Astrocyte (in vitro differentiated cells and primary cell): ENCODE measurements around the gene PROSER2. TPM values are rescaled to one million over a fixed set of nuclear protein-coding genes. Genes with fewer than 3 reads are reported as not detected.

Experiments used
- DNase-seq: peaks from one replicate; pipeline ENCODE4 v3.0.0-alpha.2; 2010; ENCODE audit warnings: low read depth
- FAIRE-seq: peaks from 2 replicates; lab custom pipeline; 2011; peaks lifted over from hg19 to GRCh38; lab: Jason Lieb, UNC
- H2AFZ ChIP-seq: 2 replicates; pipeline ENCODE4 v1.6.0; 2012; ENCODE audit warnings: low read depth, low read length, inconsistent platforms
- H3K27ac ChIP-seq: 2 replicates; pipeline ENCODE4 v1.5.1; 2011; ENCODE audit warnings: low read depth, low read length, inconsistent platforms
- H3K27me3 ChIP-seq: 2 replicates; pipeline ENCODE4 v1.6.0; 2011; ENCODE audit warnings: low read length, inconsistent platforms; ENCODE audit not compliant: insufficient read depth
- H3K36me3 ChIP-seq: 2 replicates; pipeline ENCODE4 v1.5.1; 2011; ENCODE audit warnings: low read length, inconsistent platforms; ENCODE audit not compliant: insufficient read depth
- H3K4me1 ChIP-seq: 2 replicates; pipeline ENCODE4 v1.5.1; 2011; ENCODE audit warnings: low read length, inconsistent platforms; ENCODE audit not compliant: insufficient read depth
- H3K4me2 ChIP-seq: 2 replicates; pipeline ENCODE4 v1.6.0; 2012; ENCODE audit warnings: low read length, inconsistent platforms
- H3K4me3 ChIP-seq: 2 replicates; pipeline ENCODE4 v1.5.1; 2011; ENCODE audit warnings: low read depth, mild to moderate bottlenecking, low read length, inconsistent platforms; ENCODE audit not compliant: insufficient read depth
- H3K79me2 ChIP-seq: 2 replicates; pipeline ENCODE4 v1.6.0; 2012; ENCODE audit warnings: mild to moderate bottlenecking, low read length, inconsistent platforms; ENCODE audit not compliant: insufficient read depth
- H3K9ac ChIP-seq: 2 replicates; pipeline ENCODE4 v1.6.0; 2012; ENCODE audit warnings: mild to moderate bottlenecking, low read length, inconsistent platforms
- H3K9me3 ChIP-seq: 2 replicates; pipeline ENCODE4 v1.5.1; 2012; ENCODE audit warnings: low read depth, mild to moderate bottlenecking, low read length, inconsistent platforms; ENCODE audit not compliant: insufficient read depth
- H4K20me1 ChIP-seq: 2 replicates; pipeline ENCODE4 v1.6.0; 2012; ENCODE audit warnings: low read length, inconsistent platforms; ENCODE audit not compliant: insufficient read depth
- H3K27ac Mint-ChIP-seq: one replicate; pipeline ENCODE4 v1.8.0; 2021; ENCODE audit warnings: mild to moderate bottlenecking, mixed read lengths; ENCODE audit not compliant: unreplicated experiment
- H3K27me3 Mint-ChIP-seq: one replicate; pipeline ENCODE4 v1.8.0; 2021; ENCODE audit warnings: low read depth, mixed read lengths; ENCODE audit not compliant: unreplicated experiment
- H3K36me3 Mint-ChIP-seq: one replicate; pipeline ENCODE4 v1.8.0; 2021; ENCODE audit warnings: low read depth, mixed read lengths; ENCODE audit not compliant: unreplicated experiment
- H3K4me1 Mint-ChIP-seq: one replicate; pipeline ENCODE4 v1.8.0; 2021; ENCODE audit warnings: low read depth, mixed read lengths; ENCODE audit not compliant: unreplicated experiment
- H3K4me3 Mint-ChIP-seq: one replicate; pipeline ENCODE4 v1.8.0; 2021; ENCODE audit warnings: mild to moderate bottlenecking, moderate library complexity, mixed read lengths; ENCODE audit not compliant: unreplicated experiment
- H3K9me3 Mint-ChIP-seq: one replicate; pipeline ENCODE4 v1.8.0; 2021; ENCODE audit warnings: mild to moderate bottlenecking, mixed read lengths; ENCODE audit not compliant: unreplicated experiment
- CTCF ChIP-seq: IDR thresholded peaks from 2 replicates; pipeline ENCODE4 v1.5.1; 2011; ENCODE audit warnings: low read depth, mild to moderate bottlenecking, inconsistent platforms, low read length, moderate library complexity; ENCODE audit not compliant: insufficient read depth
- EZH2 ChIP-seq: IDR thresholded peaks from 2 replicates; pipeline ENCODE4 v1.6.1; 2012; ENCODE audit warnings: mild to moderate bottlenecking, low read length, inconsistent platforms; ENCODE audit not compliant: insufficient read depth
- total RNA-seq: library from RNA; stranded (reverse); gene quantifications from 2 replicates; pipeline ENCODE4 v1.2.1, GENCODE V29; 2021

The PROSER2 gene
- total RNA-seq, 1 donor from 2014 or later = 12.1 TPM

GRCh38 chr10:11910102-11910501, 86.9 kb downstream of the PROSER2 start:
- H3K27ac Mint-ChIP-seq = no peak overlapping the region
- H3K36me3 Mint-ChIP-seq = no peaks in the 10 kb centered on the region
- H3K9ac ChIP-seq = no peak overlapping the region
- H3K4me2 ChIP-seq = no peak overlapping the region
- H3K4me3 Mint-ChIP-seq = no peak overlapping the region
- no peak for DNase-seq
- peaks cover 17% of the 10 kb centered on the region for H3K27me3 Mint-ChIP-seq
- H3K27me3 ChIP-seq = no peaks in the 10 kb centered on the region
- no peak for FAIRE-seq
- no peaks in the 10 kb centered on the region for H3K9me3 ChIP-seq
- no peaks in the 10 kb centered on the region for H3K4me1 Mint-ChIP-seq
- no peaks in the 10 kb centered on the region for H3K36me3 ChIP-seq
- no peaks in the 10 kb centered on the region for H4K20me1 ChIP-seq
- TF ChIP-seq EZH2 (no peak), CTCF (no peak)
- H3K4me3 ChIP-seq = no peak overlapping the region
- no peaks in the 10 kb centered on the region for H3K4me1 ChIP-seq
- H3K9me3 Mint-ChIP-seq = no peaks in the 10 kb centered on the region
- no peaks in the 10 kb centered on the region for H3K79me2 ChIP-seq
- H3K27ac ChIP-seq = no peak overlapping the region
- H2AFZ ChIP-seq = no peak overlapping the region

- H3K27ac ChIP-seq = no peak overlapping the region
- no peaks in the 10 kb centered on the region for H3K27me3 ChIP-seq
- no peaks in the 10 kb centered on the region for H3K36me3 ChIP-seq
- TF ChIP-seq EZH2 = no peak
- no peak for TF ChIP-seq CTCF
- no peak overlapping the region for H3K4me2 ChIP-seq
- DNase-seq (peak; percentile 2), FAIRE-seq (no peak)
- H2AFZ ChIP-seq = no peak overlapping the region
- no peaks in the 10 kb centered on the region for H3K9me3 ChIP-seq
- no peak overlapping the region for H3K9ac ChIP-seq
- Mint-ChIP-seq H3K27me3 (peaks cover 17% of the 10 kb centered on the region), H3K9me3 (no peaks in the 10 kb centered on the region), H3K27ac (no peak overlapping the region), H3K4me1 (no peaks in the 10 kb centered on the region), H3K36me3 (no peaks in the 10 kb centered on the region), H3K4me3 (no peak overlapping the region)
- no peaks in the 10 kb centered on the region for H3K4me1 ChIP-seq
- no peak overlapping the region for H3K4me3 ChIP-seq
- H4K20me1 ChIP-seq = no peaks in the 10 kb centered on the region
- H3K79me2 ChIP-seq = no peaks in the 10 kb centered on the region
Observed at GRCh38 chr10:11913079-11913641, 90.0 kb downstream of the PROSER2 start.

- Histone ChIP-seq H2AFZ (no peak overlapping the region), H3K27ac (no peak overlapping the region), H3K9ac (no peak overlapping the region), H3K4me1 (no peaks in the 10 kb centered on the region), H3K79me2 (no peaks in the 10 kb centered on the region), H4K20me1 (no peaks in the 10 kb centered on the region), H3K4me3 (no peak overlapping the region), H3K9me3 (no peaks in the 10 kb centered on the region), H3K27me3 (no peaks in the 10 kb centered on the region), H3K36me3 (peaks cover 7% of the 10 kb centered on the region), H3K4me2 (no peak overlapping the region)
- Mint-ChIP-seq H3K36me3 (peaks cover 13% of the 10 kb centered on the region), H3K27ac (no peak overlapping the region), H3K9me3 (no peaks in the 10 kb centered on the region), H3K4me1 (peaks cover 2% of the 10 kb centered on the region), H3K4me3 (no peak overlapping the region), H3K27me3 (peaks cover 2% of the 10 kb centered on the region)
- FAIRE-seq = no peak
- TF ChIP-seq EZH2 = no peak
- no peak for TF ChIP-seq CTCF
- no peak for DNase-seq
Observed at GRCh38 chr10:11918384-11918783, 95.2 kb downstream of the PROSER2 start.
